GM19324 (cell line): ENCODE data around the gene BRD2.

ENCODE experiments used
- ATAC-seq: cut with Tn5 transposase; IDR thresholded peaks from one replicate; pipeline ENCODE4 v1.9.1; 2021; ENCODE audit warnings: mild to moderate bottlenecking, moderate library complexity; ENCODE audit not compliant: unreplicated experiment, low FRiP score

The BRD2 gene

DNA sequence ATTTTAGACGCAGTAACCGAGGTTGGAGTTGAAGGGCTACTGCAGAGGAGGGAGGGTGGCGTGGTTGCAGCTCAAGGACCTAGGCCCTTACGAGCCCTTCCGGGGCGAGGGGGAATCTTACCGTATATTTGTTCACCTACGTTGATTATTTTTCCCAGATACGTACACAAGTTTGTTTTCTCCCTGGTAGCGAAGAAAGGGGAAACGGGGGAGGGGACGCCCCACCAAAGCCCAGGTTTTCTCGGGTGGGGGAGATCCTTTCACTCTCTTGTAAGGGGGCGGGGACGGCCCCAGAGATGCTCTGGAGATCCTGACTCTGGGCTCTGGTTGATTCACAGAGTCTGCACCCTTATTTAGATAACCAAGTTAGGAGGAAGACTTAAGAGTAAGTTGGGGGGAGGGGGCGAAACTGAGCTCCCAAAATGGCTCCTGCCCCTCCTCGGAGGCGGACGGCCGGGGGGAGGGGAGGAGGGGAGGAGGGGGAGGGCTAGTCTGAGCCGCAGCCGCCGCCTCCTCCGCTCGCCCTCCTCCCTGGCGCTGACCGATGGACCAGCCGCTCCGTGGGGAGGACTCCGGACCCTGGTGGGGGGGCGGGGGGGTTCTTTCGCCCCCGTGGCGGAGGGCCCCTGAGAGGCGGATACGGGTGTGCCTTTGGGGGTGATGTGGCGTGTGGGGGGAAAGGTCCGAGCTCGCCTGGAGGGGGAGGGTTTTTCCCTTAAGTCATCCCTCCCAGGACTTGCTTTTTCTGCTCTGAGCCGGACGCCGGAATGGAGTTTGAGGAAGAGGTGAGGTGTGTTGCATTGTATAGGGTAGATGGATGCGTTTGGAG is 2.2 kb downstream of the BRD2 start:
- no peak for ATAC-seq

DNA sequence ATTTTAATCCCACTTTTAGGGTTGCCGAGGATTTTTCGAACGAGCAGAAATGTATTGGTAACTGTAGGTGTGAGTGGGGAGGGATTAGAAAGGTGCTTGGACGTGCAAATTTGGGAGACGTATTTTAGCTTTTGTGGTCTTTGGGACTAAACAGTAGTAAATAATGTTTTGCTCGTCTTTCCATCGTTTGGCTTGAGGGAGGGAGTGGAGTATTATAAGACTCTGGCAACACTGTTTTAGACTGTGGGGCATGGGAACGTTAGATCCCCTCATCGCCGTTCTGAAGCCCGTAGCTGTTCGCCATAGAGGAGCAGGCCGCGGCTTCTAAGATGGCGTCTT is 2.8 kb downstream of the BRD2 start:
- ATAC-seq: no peak

DNA sequence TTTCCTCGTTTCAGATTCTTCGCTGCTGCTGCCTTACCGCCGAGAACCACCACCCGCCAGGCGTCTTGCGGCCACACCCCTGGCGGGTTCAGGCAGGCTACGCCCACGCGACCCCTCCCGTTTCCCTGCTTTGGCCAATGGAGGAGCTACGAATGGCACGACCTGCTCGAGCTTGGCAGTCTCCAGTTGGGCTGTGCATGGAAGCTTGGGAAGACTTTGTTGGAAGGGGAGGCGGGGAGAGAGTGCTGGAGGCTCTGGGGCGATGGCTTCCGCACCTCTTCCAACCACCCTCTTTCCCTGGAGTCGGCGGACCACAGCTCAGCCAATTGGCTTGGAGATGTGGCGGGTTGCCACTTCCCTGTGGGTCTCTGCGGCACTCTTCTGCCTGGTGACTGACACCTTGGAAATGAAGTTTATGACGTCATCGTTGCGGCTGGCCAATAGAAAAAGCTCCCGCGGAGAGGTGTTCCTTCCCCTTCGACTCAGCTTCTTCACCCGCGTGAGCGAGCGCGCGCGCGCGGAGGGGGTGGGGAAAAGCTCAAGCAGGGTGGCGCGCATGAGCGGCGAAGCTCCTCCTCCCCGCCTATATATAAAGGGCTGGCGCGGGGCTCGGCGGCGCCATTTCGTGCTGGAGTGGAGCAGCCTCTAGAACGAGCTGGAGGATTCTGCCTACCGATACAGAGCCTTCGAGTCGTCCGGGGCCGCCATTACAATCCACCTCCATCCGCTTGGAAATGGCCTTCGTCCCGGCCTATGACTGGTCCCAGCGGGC is 3.4 kb downstream of the BRD2 start:
- peak; percentile 49 for ATAC-seq

DNA sequence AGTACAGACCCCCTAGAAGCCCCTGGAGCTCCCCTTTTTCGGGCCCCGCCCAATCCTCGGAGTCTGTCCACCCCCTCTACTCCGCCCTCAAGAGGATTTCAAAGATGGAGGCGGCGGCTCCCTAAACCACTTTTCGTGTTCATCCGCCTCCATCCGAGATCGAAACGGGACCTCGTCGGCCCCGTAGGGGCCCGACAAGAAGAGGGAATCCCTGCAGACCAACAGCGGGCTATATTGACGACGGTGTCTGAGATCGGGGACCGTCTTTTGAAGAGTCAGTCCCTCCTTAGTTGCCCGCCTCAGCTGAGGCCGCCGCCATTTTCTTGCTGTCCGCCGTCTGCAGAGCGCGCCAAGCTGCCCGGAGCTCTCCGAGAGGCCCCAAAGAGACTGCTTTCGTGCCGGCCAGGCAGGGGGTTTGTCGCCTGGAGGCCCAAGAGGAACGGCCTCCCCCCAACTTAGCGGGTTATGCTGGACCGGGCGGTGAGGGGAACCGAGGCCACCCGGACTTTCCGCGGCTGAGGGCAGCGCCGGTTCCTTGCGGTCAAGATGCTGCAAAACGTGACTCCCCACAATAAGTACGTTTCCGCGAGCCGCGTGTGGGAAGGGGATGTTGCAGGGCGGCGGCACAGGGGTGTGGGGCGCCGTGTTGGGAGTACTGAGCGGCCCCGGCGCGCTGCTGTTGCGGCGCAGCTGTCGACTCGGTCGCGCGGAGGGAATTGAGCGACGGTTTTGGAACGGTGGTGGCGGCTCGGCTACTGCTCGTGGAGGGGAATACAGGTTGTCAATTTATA is 4.2 kb downstream of the BRD2 start:
- no peak for ATAC-seq

DNA sequence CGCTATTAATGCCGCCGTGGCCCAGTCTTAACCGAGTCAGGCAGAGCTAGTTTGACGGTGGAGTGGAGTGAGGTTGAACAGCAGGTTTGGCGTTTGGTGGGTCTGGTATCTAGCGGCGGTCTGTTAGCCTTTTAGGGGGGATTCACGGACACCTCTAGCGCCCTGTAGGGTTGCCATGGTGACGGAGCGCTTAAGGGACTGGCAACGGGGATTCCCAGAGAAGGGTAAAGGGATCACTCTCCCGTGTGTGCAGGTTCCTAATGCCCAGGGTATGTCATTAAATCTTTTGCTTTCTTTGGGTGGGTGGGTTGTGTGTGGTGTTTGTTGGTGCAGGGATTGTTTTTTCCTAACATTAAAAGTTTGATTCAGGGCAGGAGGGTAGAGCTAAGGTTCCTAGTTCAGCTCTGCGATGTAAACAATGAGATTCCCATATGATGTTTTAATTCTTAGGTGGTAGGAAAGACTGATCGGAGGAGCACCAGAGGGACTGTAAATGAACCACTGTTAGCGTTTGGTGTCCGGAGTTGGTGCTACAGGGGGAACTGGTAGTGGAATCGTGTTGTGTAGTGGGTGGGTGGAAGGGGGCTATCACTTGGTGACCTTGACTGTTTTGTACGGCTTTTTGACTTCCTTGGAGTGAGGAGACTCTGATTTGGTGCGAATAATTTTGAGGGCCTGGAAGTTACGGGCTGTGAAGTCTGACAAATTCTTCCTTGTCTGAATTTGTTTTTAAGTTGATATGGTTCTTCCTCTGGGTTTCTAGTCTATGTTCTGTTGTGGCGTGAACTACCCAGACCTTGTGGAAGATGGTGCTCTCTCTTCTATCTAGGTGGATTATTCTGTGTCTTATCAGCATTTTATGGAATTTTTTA is 5.0 kb downstream of the BRD2 start:
- no peak for ATAC-seq

DNA sequence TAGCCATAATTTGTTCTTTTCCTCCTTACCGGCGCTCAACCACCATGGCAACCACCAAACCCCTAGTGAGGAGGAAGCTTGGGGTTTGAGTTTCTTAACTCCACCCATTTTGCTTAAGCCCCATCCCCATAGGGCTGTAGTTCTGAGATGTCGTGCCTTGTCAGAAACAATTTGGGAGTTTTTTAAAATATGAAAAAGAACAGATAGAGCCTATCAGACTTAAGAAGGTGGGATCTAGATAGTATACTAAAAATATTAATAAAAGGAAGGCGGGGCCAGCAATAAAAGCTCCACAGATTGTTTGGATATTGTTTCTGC is 5.6 kb downstream of the BRD2 start:
- ATAC-seq: no peak

DNA sequence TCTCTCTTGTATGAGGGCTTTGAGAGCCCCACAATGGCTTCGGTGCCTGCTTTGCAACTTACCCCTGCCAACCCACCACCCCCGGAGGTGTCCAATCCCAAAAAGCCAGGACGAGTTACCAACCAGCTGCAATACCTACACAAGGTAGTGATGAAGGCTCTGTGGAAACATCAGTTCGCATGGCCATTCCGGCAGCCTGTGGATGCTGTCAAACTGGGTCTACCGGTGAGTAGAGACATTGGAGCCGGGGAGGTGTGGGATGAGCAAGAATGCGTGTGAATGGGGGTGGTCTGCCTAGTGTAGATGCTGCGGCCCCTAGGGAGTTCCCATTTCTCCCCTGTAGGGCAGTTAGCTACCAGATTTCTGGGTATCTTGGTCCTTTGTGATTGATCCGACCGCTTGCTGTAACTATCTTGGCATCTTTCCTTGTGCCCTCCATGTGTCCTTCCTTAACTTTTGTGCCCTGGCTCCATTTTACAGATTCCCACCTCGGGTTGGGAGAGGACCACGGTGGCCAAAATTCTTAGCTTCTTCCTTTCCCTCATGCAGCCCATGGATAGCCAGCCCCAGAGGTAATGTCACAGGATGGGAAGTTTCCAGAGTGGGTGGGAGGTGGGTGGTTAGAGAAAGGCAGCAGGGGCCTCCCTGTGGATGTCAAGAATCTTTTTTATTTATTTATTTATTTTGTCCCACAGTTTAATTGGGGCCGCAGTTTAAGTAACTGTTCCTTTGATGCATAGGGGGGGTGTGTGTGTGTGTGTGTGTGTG is 6.3 kb downstream of the BRD2 start:
- no peak for ATAC-seq

DNA sequence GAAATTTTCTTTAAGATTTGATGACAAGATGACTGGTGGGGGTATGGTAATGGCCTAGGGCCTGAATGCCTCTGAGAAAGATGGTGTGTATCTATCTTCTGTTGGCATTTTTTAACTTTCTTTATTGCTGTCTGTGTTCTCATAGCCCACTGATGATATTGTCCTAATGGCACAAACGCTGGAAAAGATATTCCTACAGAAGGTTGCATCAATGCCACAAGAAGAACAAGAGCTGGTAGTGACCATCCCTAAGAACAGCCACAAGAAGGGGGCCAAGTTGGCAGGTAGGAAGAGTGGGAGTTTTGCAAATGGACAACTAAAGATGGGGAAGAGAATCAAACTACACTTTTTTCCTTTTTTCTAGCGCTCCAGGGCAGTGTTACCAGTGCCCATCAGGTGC is 7.5 kb downstream of the BRD2 start:
- no peak for ATAC-seq

DNA sequence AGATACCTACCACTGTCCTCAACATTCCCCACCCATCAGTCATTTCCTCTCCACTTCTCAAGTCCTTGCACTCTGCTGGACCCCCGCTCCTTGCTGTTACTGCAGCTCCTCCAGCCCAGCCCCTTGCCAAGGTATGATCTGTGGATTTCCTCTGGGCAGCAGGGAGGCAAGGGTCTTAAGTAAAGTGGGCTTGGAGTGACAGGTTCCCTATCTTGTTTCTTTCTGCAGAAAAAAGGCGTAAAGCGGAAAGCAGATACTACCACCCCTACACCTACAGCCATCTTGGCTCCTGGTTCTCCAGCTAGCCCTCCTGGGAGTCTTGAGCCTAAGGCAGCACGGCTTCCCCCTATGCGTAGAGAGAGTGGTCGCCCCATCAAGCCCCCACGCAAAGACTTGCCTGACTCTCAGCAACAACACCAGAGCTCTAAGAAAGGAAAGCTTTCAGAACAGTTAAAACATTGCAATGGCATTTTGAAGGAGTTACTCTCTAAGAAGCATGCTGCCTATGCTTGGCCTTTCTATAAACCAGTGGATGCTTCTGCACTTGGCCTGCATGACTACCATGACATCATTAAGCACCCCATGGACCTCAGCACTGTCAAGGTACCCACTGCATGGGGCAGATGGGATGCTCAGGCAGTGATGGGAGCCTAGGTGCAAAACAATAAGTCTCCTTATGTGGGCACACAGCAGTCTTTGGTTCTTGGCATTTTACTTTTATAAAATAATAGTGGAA is 8.1 kb downstream of the BRD2 start:
- ATAC-seq: no peak

DNA sequence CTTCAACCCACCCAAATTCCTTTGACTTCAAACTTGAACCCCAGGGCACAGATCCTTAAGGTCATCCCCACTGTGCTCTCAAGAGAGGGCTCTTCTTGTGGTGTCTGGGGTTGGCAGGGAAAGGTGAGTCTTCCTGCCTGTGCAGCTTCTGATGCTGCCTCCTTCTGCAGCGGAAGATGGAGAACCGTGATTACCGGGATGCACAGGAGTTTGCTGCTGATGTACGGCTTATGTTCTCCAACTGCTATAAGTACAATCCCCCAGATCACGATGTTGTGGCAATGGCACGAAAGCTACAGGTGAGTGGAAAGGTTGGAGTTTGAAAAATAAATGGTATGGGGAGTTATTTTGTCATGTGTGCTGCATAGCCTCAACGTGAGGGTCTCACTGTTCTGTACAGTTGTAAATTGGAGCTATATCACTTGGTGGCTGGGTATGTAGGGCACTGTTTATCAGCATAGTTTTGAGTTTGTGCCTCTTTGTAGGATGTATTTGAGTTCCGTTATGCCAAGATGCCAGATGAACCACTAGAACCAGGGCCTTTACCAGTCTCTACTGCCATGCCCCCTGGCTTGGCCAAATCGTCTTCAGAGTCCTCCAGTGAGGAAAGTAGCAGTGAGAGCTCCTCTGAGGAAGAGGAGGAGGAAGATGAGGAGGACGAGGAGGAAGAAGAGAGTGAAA is 9.0 kb downstream of the BRD2 start:
- ATAC-seq: no peak

DNA sequence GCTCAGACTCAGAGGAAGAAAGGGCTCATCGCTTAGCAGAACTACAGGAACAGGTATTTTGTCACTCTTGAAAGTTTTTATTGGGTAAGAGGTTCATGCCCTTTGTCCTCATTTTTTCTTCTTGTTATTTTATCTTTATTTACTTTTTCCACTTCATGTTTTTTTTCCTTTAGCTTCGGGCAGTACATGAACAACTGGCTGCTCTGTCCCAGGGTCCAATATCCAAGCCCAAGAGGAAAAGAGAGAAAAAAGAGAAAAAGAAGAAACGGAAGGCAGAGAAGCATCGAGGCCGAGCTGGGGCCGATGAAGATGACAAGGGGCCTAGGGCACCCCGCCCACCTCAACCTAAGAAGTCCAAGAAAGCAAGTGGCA is 9.5 kb downstream of the BRD2 start:
- no peak for ATAC-seq

DNA sequence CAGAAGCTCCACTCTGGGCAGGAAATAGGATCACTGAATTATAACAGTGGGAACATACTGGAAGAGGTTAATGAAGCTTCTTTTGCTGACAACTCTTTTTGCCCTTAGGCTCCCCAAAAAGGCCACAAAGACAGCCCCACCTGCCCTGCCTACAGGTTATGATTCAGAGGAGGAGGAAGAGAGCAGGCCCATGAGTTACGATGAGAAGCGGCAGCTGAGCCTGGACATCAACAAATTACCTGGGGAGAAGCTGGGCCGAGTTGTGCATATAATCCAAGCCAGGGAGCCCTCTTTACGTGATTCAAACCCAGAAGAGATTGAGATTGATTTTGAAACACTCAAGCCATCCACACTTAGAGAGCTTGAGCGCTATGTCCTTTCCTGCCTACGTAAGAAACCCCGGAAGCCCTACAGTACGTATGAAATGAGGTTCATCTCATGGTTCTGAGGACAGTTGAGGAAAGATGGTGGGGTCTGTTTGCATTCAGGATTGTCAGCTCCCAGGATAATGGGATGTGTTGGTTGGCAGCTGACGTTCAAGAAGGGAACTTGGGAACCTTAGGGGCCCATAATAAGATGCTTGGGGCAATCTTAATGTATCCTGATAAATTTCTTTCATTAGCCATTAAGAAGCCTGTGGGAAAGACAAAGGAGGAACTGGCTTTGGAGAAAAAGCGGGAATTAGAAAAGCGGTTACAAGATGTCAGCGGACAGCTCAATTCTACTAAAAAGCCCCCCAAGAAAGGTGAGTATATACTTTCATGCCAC is 11.5 kb downstream of the BRD2 start:
- no peak for ATAC-seq

DNA sequence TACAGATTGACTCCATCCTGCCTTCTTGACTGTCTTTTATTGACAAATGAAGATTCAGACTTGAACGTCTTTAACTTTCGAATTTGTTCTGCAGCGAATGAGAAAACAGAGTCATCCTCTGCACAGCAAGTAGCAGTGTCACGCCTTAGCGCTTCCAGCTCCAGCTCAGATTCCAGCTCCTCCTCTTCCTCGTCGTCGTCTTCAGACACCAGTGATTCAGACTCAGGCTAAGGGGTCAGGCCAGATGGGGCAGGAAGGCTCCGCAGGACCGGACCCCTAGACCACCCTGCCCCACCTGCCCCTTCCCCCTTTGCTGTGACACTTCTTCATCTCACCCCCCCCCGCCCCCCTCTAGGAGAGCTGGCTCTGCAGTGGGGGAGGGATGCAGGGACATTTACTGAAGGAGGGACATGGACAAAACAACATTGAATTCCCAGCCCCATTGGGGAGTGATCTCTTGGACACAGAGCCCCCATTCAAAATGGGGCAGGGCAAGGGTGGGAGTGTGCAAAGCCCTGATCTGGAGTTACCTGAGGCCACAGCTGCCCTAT is 12.2 kb downstream of the BRD2 start:
- no peak for ATAC-seq

DNA sequence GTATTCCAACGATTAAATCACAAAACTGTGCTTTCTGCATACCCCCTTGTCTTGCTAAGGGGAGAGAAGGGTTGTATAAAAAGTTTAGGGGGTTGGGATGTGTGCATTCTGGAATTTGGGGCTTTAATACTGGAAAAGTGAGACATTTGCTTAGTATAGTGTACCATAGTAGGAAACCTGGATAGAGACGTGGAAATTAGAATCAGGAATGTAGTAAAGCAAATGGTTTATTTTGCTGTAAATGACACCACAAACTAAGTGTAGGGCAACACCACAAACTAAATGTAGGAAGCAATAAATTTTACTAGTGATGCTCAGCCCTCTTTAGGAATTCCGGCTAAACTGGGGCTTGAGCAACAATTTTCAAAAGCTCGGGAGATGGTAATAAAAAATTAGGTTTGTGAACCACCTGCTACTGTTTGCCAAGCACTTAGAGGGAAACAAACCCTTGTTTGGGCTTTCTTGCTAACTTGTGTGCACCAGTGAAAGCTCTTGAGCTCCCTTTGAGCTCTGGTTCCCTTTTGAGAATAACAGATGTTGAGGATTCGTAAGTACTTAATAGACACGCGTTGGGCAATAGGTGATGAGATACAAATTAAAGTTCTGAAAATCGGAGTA is 13.8 kb downstream of the BRD2 start:
- ATAC-seq: no peak

DNA sequence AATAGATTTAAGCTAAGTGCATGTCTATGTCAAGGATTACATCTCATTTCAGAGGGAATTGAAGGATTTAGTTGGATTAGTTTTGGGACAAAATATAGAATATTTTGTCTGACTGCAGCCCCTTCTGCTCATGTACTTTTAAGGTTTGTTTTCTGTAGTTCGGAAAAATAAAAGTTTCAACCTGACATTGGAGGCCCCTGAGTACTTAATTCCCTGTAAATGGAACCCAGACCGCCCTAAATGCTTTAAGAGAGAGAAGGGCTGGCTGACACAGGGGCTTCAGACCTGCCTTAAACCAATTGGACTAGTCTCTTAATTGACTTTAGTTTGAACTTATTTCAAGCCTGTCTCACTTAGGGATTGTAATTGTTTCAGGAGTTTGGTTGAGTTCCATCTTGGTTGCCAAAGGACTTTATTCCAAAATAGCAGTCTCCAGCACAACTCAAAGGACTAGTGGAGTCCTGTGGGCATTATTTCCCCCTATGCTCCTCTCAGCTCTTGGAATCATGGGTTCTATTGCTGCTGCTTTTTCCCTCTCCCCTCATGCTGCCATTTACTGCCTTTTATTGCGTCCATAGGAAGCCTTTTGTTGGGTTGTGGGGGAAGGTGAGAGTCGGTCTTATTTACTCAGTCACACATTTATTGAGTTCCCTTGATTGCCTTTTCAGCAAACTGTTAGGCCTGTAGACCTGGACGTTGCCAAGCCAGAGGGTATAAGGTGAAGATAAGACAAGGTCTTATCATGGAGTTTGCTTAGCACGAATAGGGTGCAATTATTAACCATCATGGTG is 14.5 kb downstream of the BRD2 start:
- no peak for ATAC-seq

DNA sequence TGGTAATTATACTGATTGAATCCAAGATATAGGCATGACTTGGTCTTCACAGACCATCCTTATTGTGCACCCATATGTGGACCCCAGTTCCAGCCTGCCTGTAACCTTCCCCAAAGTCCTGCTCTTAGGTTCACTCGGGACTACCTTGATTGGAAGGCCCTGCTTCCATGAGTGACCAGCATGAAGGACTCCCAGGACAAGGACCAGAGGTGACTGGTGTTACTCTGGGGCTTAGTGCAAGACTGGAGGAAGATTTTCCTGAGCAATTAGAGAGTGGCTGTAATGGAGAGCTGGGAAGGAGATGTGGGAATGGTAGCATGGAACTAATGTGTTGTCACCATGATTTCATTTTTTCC is 15.1 kb downstream of the BRD2 start:
- ATAC-seq: no peak
